ENCODE data around the gene GIPC3.
A peak's percentile ranks its signal among the peaks of the same experiment; 100 is the strongest.
"Not testable (repeated sequence)": the region's sequence is repeated elsewhere in the genome, so short reads cannot be mapped to it uniquely, and the experiment has no call there.

The GIPC3 gene

DNA sequence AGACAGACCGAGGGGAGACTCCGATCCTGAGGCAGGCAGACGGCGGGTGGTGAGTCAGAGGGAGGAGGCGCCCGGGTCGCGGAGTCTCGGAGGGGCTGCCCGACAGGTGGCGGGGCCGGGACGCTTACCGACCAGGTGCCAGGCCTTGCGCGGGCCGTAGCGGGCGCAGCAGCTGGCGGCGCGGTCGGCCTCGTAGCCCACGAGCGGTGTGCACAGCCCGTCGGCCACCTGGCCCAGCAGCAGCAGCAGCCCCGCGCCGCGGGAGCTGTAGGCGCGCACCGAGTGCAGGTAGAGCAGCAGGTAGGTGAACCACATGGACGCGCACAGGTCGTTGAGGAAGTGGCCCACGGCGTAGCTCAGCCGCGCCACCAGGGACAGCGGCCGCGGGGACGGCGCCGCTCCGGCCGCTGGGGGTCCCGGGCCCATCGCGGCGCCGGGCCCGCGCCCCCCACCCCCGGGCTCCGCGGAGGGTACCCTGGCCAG, 28.3 kb upstream of the GIPC3 start:
- peak overlapping the region; percentile 81 for H3K4me3 ChIP-seq (ENCODE audit: control insufficient read depth, low read depth, low read length)
- TF ChIP-seq, protein P1, sequence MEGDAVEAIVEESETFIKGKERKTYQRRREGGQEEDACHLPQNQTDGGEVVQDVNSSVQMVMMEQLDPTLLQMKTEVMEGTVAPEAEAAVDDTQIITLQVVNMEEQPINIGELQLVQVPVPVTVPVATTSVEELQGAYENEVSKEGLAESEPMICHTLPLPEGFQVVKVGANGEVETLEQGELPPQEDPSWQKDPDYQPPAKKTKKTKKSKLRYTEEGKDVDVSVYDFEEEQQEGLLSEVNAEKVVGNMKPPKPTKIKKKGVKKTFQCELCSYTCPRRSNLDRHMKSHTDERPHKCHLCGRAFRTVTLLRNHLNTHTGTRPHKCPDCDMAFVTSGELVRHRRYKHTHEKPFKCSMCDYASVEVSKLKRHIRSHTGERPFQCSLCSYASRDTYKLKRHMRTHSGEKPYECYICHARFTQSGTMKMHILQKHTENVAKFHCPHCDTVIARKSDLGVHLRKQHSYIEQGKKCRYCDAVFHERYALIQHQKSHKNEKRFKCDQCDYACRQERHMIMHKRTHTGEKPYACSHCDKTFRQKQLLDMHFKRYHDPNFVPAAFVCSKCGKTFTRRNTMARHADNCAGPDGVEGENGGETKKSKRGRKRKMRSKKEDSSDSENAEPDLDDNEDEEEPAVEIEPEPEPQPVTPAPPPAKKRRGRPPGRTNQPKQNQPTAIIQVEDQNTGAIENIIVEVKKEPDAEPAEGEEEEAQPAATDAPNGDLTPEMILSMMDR (IDR thresholded peaks at IDR 0.05; ENCODE audit: control insufficient read depth, insufficient read depth, low read depth, low read length, missing control alignments): no peak
- no peak for DNase-seq (ENCODE audit: low read depth)

DNA sequence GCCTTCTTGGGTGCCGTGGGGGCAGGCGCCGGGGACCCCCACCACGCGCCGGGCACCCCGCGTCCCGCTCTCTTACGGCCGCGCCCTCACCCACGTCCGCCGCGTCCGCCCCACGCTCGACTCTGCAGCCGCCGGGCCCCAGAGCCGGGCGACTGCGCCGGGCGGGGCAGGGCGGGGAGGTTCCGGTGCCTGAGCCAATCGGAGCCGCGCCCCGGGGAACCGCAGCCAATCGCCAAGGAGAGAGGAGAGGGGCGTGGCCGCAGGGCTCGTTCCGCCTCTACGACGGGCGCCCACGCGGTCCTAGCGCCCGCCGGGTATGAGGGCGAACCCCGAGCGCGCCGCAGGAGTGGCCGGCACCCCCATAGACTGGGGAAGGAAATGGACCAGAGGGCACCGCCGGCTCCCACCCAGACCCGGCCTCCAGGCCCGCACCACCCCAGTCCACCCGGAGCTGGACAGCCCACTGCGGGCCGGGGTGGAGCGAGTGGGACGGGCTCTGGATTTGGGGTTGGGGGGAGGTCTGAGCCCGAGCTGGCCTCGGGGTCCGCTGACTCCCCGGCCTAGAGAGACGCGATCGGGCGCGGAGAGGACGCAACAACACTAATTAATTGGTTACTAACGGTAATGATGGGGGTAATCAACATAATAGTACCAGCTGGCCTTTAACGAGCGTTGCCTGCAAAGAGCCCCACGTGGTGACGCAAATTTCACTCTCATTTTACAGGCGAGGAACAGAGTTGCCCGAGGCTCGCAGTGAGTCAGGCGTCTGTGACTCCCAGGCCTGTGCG, 27.6 kb upstream of the GIPC3 start, which contains the start of gene MFSD12:
TSS of gene MFSD12 (minus strand) at position 126 of the 788 bp plus-strand sequence. CDS start 183 bp downstream, outside the sequence.
- peak; percentile 74 for DNase-seq (ENCODE audit: low read depth)
- H3K4me3 ChIP-seq (ENCODE audit: control insufficient read depth, low read depth, low read length): peak within 1 kb of the TSS; percentile 81
- TF ChIP-seq, protein P1 (IDR thresholded peaks at IDR 0.05; ENCODE audit: control insufficient read depth, insufficient read depth, low read depth, low read length, missing control alignments): no peak

DNA sequence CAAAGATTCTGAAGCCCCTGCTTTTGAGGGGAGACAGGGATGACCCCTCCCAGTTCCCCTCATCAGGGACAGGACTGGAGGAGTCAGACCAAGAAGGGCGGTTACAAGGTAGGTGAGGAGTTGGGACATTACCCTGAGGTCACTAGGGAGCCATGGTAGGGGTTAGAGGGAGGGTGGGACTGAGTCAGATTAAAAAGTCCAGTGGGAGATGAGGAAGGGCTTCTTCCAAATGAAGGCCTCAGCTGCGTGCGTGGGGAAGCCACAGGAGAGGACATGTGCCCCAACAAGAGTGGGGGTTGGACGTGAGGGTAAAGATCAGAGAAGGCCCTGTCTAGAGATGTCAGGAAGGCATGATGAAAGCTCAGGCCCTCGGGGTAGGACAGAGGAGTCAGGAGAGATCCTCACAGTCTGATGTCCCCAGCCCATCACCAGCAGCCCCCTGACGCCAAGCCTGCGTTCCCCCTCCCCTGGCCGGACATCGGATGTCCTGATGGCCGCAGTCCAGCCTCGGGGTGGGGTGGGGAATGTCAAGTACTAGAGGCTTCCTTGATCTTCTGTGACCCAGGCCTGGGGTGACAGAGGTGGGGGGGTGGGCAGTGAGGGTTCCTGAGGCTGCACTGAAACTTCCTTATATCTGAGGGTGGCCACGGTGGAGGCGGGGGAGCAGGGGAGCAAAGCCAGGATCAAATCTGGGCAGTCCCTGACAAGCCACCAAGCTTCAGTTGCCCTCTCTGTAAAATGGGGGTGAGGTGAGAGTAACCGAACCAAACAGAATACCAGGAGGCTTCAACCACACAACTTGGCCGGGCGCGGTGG, 21.4 kb upstream of the GIPC3 start:
- no peak overlapping the region for H3K4me3 ChIP-seq (ENCODE audit: control insufficient read depth, low read depth, low read length)
- TF ChIP-seq, protein P1 (IDR thresholded peaks at IDR 0.05; ENCODE audit: control insufficient read depth, insufficient read depth, low read depth, low read length, missing control alignments): no peak
- no peak for DNase-seq (ENCODE audit: low read depth)

DNA sequence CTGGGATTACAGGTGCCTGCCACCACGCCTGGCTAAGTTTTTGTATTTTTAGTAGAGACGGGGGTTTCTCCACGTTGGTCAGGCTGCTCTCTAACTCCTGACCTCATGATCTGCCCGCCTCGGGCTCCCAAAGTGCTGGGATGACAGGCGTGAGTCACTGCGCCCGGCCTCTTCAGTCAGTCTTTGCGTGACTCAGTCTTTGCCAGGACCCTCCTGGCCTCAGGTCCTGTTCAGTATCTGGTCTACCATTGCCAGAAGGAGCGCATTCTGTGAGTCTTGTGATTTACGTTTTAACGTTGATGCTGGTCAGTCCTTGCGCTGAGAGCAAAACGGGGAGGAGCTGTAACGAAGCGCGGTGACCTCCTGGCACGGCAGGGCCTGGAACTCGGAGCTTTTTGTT, 20.1 kb upstream of the GIPC3 start:
- no peak for DNase-seq (ENCODE audit: low read depth)
- no peak overlapping the region for H3K4me3 ChIP-seq (ENCODE audit: control insufficient read depth, low read depth, low read length)
- TF ChIP-seq, protein P1 (IDR thresholded peaks at IDR 0.05; ENCODE audit: control insufficient read depth, insufficient read depth, low read depth, low read length, missing control alignments): no peak

DNA sequence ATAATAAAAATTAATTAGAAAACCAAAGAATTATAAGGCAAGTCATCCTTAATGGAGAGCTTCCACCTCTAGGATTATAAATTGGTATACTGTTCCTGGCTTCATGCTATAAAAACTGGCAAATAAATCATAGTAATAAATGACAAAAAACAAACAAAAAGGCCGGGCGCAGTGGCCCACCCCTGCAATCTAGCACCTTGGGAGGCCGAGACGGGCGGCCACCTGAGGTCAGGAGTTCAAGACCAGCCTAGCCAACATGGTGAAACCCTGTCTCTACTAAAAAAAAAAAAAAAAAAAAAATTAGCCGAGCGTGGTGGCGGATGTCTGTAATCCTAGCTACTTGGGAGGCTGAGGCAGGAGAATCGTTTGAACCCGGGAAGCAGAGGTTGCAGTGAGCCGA, 15.2 kb upstream of the GIPC3 start:
- not testable (repeated sequence) for H3K4me3 ChIP-seq (ENCODE audit: control insufficient read depth, low read depth, low read length); DNase-seq (ENCODE audit: low read depth)

DNA sequence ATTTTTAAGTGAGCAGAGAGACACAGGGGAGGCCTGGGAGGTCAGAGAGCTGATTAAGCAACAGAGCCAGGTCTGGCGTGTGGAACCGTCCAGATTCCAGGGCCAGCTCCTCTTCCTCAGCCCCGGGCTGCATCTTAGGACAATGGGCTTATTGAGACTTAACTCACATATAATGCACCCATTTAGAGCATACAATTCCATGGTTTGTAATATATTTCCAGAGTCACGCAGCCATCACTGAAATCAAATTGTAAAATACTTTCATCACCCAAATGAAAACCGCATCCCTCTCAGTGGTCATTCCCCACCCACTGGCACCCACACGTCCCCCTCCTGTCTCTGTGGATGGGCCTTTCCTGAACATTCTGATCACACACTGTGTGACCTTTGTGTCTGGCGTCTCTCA, 14.7 kb upstream of the GIPC3 start:
- H3K4me3 ChIP-seq (ENCODE audit: control insufficient read depth, low read depth, low read length): no peak overlapping the region
- no peak for DNase-seq (ENCODE audit: low read depth)
- TF ChIP-seq, protein P1 (IDR thresholded peaks at IDR 0.05; ENCODE audit: control insufficient read depth, insufficient read depth, low read depth, low read length, missing control alignments): no peak

Measured in AG09309 (cell line).